ENCODE measurements around the gene OR10H1. TPM values are rescaled to one million over a fixed set of nuclear protein-coding genes. Genes with fewer than 3 reads are reported as not detected.

The OR10H1 gene
- polyA plus RNA-seq, 3 donors: not detected

DNA sequence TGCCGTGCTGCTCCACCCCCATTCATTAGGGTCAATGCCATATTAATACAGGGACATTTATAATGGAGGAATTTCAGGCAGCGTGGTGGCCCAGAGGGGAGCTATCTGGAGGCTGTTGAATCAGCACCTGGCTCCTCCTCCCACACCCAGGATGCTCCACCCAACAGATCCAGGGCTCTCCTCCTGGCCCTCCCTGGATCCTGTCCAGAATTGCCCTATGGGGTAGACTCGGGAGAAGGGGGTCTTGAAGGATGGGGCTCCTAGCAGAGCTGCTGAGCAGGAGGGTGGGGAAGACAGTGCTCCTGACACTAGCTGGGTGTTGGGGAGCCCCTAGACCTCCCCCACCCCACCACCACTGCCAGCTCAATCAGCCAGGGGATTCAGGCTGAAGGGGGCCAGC lies 33.3 kb downstream of the OR10H1 start:
- no peaks in the 10 kb centered on the region for H3K4me1 ChIP-seq (ENCODE audit: control insufficient read depth in 1 of 2, insufficient read depth in 2 of 2, low read length in 2 of 2)
- peaks cover 0 to 5% (median 0%) of the 10 kb centered on the region in 7 donors for H3K9me3 Mint-ChIP-seq
- peaks cover 8% of the 10 kb centered on the region for H3K4me1 Mint-ChIP-seq
- no peak for DNase-seq
- TF ChIP-seq, protein P1, sequence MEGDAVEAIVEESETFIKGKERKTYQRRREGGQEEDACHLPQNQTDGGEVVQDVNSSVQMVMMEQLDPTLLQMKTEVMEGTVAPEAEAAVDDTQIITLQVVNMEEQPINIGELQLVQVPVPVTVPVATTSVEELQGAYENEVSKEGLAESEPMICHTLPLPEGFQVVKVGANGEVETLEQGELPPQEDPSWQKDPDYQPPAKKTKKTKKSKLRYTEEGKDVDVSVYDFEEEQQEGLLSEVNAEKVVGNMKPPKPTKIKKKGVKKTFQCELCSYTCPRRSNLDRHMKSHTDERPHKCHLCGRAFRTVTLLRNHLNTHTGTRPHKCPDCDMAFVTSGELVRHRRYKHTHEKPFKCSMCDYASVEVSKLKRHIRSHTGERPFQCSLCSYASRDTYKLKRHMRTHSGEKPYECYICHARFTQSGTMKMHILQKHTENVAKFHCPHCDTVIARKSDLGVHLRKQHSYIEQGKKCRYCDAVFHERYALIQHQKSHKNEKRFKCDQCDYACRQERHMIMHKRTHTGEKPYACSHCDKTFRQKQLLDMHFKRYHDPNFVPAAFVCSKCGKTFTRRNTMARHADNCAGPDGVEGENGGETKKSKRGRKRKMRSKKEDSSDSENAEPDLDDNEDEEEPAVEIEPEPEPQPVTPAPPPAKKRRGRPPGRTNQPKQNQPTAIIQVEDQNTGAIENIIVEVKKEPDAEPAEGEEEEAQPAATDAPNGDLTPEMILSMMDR (IDR thresholded peaks at IDR 0.05): no peak
- no peak overlapping the region for H3K9ac ChIP-seq (ENCODE audit: insufficient read depth, low read length, poor library complexity, severe bottlenecking)
- H3K27ac Mint-ChIP-seq: no peak overlapping the region
- no peaks in the 10 kb centered on the region for H3K36me3 ChIP-seq (replicated peaks in 1 of 2; ENCODE audit: control insufficient read depth in 1 of 2, insufficient read depth in 2 of 2, low read length in 2 of 2)
- no peak overlapping the region for H2AFZ ChIP-seq (ENCODE audit: insufficient read depth, low read depth, low read length, poor library complexity, severe bottlenecking)
- H3K27ac ChIP-seq (ENCODE audit: low read depth in 1 of 2, low read length in 2 of 2): no peak overlapping the region
- no peak overlapping the region for H3K4me2 ChIP-seq (replicated peaks; ENCODE audit: extremely low read depth, low read length, poor library complexity, severe bottlenecking)
- no peaks in the 10 kb centered on the region for H3K79me2 ChIP-seq (ENCODE audit: insufficient read depth, low read length)
- H3K4me3 ChIP-seq (replicated peaks in 1 of 3; ENCODE audit: low read depth in 2 of 3, low read length in 3 of 3): no peak overlapping the region
- no peak overlapping the region for H3K4me3 Mint-ChIP-seq
- H3K27me3 ChIP-seq (ENCODE audit: control insufficient read depth in 2 of 2, insufficient read depth in 2 of 2, low read length in 2 of 2): no peaks in the 10 kb centered on the region
- no peaks in the 10 kb centered on the region for H4K20me1 ChIP-seq (ENCODE audit: insufficient read depth, low read length)
- H3K36me3 Mint-ChIP-seq: no peaks in the 10 kb centered on the region
- no CpG with 5 or more reads among the region's 3 CpGs for WGBS (ENCODE audit: insufficient coverage)
- intact Hi-C loops (cut with micrococcal nuclease): no loop called here
- peaks cover 13 to 16% (median 15%) of the 10 kb centered on the region in 3 donors for H3K27me3 Mint-ChIP-seq (ENCODE audit: low read depth in 3 of 3)
- no peaks in the 10 kb centered on the region for H3K9me3 ChIP-seq (replicated peaks in 1 of 2; ENCODE audit: control insufficient read depth in 1 of 2, insufficient read depth in 1 of 2, low read length in 2 of 2)

GRCh38 chr19:15781661-15782060 lies 33.8 kb downstream of the OR10H1 start:
- Histone ChIP-seq H3K9me3 (replicated peaks in 1 of 2; ENCODE audit: control insufficient read depth in 1 of 2, insufficient read depth in 1 of 2, low read length in 2 of 2) (no peaks in the 10 kb centered on the region), H4K20me1 (ENCODE audit: insufficient read depth, low read length) (no peaks in the 10 kb centered on the region), H3K36me3 (replicated peaks in 1 of 2; ENCODE audit: control insufficient read depth in 1 of 2, insufficient read depth in 2 of 2, low read length in 2 of 2) (no peaks in the 10 kb centered on the region), H3K79me2 (ENCODE audit: insufficient read depth, low read length) (no peaks in the 10 kb centered on the region), H3K27ac (ENCODE audit: low read depth in 1 of 2, low read length in 2 of 2) (no peak overlapping the region), H2AFZ (ENCODE audit: insufficient read depth, low read depth, low read length, poor library complexity, severe bottlenecking) (no peak overlapping the region), H3K27me3 (ENCODE audit: control insufficient read depth in 2 of 2, insufficient read depth in 2 of 2, low read length in 2 of 2) (no peaks in the 10 kb centered on the region), H3K4me2 (replicated peaks; ENCODE audit: extremely low read depth, low read length, poor library complexity, severe bottlenecking) (no peak overlapping the region), H3K4me1 (ENCODE audit: control insufficient read depth in 1 of 2, insufficient read depth in 2 of 2, low read length in 2 of 2) (no peaks in the 10 kb centered on the region), H3K4me3 (replicated peaks in 1 of 3; ENCODE audit: low read depth in 2 of 3, low read length in 3 of 3) (no peak overlapping the region), H3K9ac (ENCODE audit: insufficient read depth, low read length, poor library complexity, severe bottlenecking) (no peak overlapping the region)
- no peak overlapping the region for H3K27ac Mint-ChIP-seq
- peaks cover 8 to 13% (median 12%) of the 10 kb centered on the region in 3 donors for H3K27me3 Mint-ChIP-seq (ENCODE audit: low read depth in 3 of 3)
- TF ChIP-seq, protein P1 (IDR thresholded peaks at IDR 0.05): no peak
- no peaks in the 10 kb centered on the region for H3K36me3 Mint-ChIP-seq
- intact Hi-C loops (cut with micrococcal nuclease): no loop called here
- peaks cover 8% of the 10 kb centered on the region for H3K4me1 Mint-ChIP-seq
- 100% methylated on average over 1 of the region's 5 CpGs for WGBS (ENCODE audit: insufficient coverage)
- no peak overlapping the region for H3K4me3 Mint-ChIP-seq
- DNase-seq: no peak
- peaks cover 0 to 4% (median 0%) of the 10 kb centered on the region in 7 donors for H3K9me3 Mint-ChIP-seq
